Common myeloid progenitor, CD34-positive (primary cell): ENCODE data around the gene ZNF620.
"Not testable (repeated sequence)": the region's sequence is repeated elsewhere in the genome, so short reads cannot be mapped to it uniquely, and the experiment has no call there.

ENCODE experiments used
- CTCF ChIA-PET: fragments of 350-600 bp; sonication (Branson Sonifier 250); formaldehyde crosslinking; loops from one replicate; lab custom pipeline; 2021; ENCODE audit warnings: antibody characterized with exemption; lab: Charles Lee
- POLR2A ChIA-PET: fragments of 350-600 bp; sonication (Branson Sonifier 250); formaldehyde crosslinking; loops from one replicate; lab custom pipeline; 2021; ENCODE audit warnings: antibody characterized with exemption; lab: Charles Lee
- DNase-seq, 3 donors: peaks; one replicate each; pipeline versions ENCODE4 v3.0.0 to v3.0.0-alpha.2; 2013
- H3K27ac ChIP-seq, 2 experiments: 1 replicate in 1 of 2; 2 replicates in 1 of 2; pipeline ENCODE4 v1.7.0; 2013; ENCODE audit warnings: inconsistent platforms in 2 of 2, low read length in 2 of 2, mild to moderate bottlenecking in 2 of 2, low read depth in 1 of 2, moderate library complexity in 1 of 2; ENCODE audit not compliant: severe bottlenecking in 2 of 2, insufficient read depth in 1 of 2, poor library complexity in 1 of 2
- H3K27me3 ChIP-seq, 5 experiments: replicated peaks in 2 of 5; 1 replicate in 3 of 5; 2 replicates in 2 of 5; pipeline versions ENCODE4 v1.6.1 to v1.7.0; 2013; ENCODE audit warnings: low read length in 4 of 5, mild to moderate bottlenecking in 2 of 5, moderate library complexity in 2 of 5, inconsistent platforms in 1 of 5; ENCODE audit not compliant: insufficient read depth in 5 of 5, control insufficient read depth in 4 of 5
- H3K36me3 ChIP-seq, 4 experiments: 1 replicate in 2 of 4; 2 replicates in 2 of 4; pipeline versions ENCODE4 v1.6.1 to v1.7.0; 2013; ENCODE audit warnings: low read length in 3 of 4, control low read depth in 1 of 4, mild to moderate bottlenecking in 1 of 4; ENCODE audit not compliant: control insufficient read depth in 4 of 4, insufficient read depth in 4 of 4
- H3K4me1 ChIP-seq, 4 experiments: 1 replicate in 3 of 4; 2 replicates in 1 of 4; pipeline versions ENCODE4 v1.6.1 to v1.7.1; 2013; ENCODE audit warnings: low read length in 3 of 4, mild to moderate bottlenecking in 3 of 4, control low read depth in 1 of 4, inconsistent platforms in 1 of 4, moderate library complexity in 1 of 4; ENCODE audit not compliant: control insufficient read depth in 4 of 4, insufficient read depth in 4 of 4; ENCODE audit errors: control extremely low read depth in 1 of 4
- H3K4me3 ChIP-seq, 7 experiments: 1 replicate in 4 of 7; 2 replicates in 3 of 7; pipeline versions ENCODE4 v1.5.1 to v1.7.0; 2013; ENCODE audit warnings: mild to moderate bottlenecking in 7 of 7, low read length in 6 of 7, moderate library complexity in 6 of 7, inconsistent platforms in 2 of 7, low read depth in 2 of 7, control low read depth in 1 of 7; ENCODE audit not compliant: insufficient read depth in 4 of 7, control insufficient read depth in 1 of 7; ENCODE audit errors: extremely low read depth in 1 of 7
- H3K9me3 ChIP-seq, 5 experiments: 1 replicate in 4 of 5; 2 replicates in 1 of 5; pipeline versions ENCODE4 v1.6.1 to v1.7.1; 2013; ENCODE audit warnings: low read length in 4 of 5, mild to moderate bottlenecking in 2 of 5, inconsistent platforms in 1 of 5, low read depth in 1 of 5, moderate library complexity in 1 of 5; ENCODE audit not compliant: control insufficient read depth in 4 of 5, insufficient read depth in 2 of 5; ENCODE audit errors: control extremely low read depth in 1 of 5
- WGBS: methylation state at CpG from one replicate; pipeline ENCODE4 v1.1.5; 2013; ENCODE audit not compliant: insufficient coverage; 5-methylcytosine and 5-hydroxymethylcytosine counted together

The ZNF620 gene

DNA sequence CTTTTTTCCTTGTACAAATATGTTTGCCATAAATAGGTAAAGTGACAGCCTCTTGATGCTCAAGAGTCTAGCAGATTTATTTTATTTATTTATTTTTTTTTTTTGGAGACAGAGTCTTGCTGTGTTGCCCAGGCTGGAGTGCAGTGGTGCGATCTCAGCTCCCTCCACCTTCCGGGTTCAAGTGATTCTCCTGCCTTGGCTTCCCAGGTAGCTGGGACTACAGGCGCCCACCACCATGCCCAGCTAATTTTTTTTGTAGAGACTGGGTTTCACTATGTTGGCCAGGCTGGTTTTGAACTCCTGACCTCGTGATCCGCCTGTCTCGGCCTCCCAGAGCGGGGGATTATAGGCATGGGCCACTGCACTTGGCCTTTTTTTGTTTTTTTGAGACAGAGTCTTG is 43.0 kb upstream of the ZNF620 start:
- Histone ChIP-seq H3K36me3 (peaks cover 20 to 81% (median 49%) of the 10 kb centered on the region in 4 experiments), H3K4me1 (peaks cover 6 to 15% (median 12%) of the 10 kb centered on the region in 4 experiments)
- WGBS: 98% methylated on average over 6 of the region's 7 CpGs
- H3K27me3 ChIP-seq, H3K9me3 ChIP-seq, POLR2A ChIA-PET, DNase-seq, H3K27ac ChIP-seq, H3K4me3 ChIP-seq: not testable (repeated sequence)
- CTCF ChIA-PET: interaction anchor here (1.1 to 1.3 kb wide), 3 partner anchors 9 to 42 kb away, joined by 3 read pairs; no protein-coding TSS in a partner anchor

DNA sequence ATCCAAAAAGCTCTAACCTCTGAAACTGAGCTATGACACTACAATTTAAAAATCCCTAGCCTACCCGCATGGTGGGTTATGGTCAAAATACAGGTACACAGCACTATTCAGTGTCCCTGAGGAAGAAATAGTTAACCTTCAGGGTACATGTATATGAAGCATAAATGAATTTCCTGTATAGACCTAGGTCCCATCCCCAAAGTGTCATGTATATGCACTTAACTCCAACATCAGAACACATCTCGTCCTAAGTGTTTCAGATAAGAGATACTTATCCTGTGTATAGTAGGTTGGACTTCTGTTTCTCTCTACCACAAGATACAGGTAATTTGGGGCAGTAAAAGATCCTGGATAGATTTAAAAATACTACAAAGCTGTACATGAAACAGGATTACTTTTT is 42.3 kb upstream of the ZNF620 start:
- CTCF ChIA-PET: interaction anchor here (1.1 to 1.3 kb wide), 3 partner anchors 9 to 41 kb away, joined by 3 read pairs; no protein-coding TSS in a partner anchor

DNA sequence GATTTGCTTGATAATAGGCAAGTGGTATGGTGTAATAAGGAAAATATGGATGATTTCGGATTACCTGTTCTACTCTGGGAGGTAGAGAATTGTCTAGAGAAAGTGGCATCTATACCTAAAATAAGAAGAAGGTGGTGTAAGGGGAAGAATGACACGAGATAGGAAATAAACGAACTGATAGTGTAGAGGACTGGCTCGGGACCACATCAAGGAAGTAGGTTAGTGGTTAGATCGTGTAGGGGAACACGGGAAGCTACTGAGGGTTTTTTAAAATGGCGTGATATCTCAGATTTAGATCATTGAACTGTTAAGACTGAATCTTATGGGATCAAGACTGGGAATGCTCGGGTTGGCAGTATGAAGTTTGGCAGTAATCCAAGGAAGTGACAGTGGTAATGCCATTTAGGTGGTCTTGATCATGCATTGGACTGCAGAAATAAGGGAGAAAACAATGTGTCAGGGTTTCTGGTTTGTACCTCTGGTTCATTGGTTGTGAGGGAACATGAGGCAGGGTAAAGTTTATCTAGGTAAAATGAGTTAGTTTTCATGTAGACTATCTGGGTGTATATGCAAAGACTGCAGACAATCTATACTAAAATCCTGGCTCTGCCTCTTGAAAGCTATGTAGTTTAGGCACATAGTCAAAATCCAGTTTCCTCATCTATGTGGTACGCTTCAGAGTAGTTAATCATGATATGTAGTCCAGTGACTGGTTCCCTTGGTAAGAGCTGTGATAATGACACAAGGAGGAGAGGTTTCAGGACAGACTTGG is 41.3 kb upstream of the ZNF620 start:
- Histone ChIP-seq H3K4me1 (no peaks in the 10 kb centered on the region), H3K9me3 (no peaks in the 10 kb centered on the region), H3K27me3 (no peaks in the 10 kb centered on the region), H3K4me3 (no peak overlapping the region), H3K27ac (peak overlapping the region in 1 of 2 experiments; percentile 35), H3K36me3 (peaks cover 20 to 65% (median 44%) of the 10 kb centered on the region in 4 experiments)
- ChIA-PET CTCF (interaction anchor here (0.5 to 1.3 kb wide), 2 partner anchors 40 to 45 kb away, joined by 3 read pairs; no protein-coding TSS in a partner anchor), POLR2A (interaction anchor here (0.6 to 2.9 kb wide), 2 partner anchors 13 to 1489 kb away, joined by 3 to 8 read pairs; partner anchors contain the start of gene ZNF619)
- peak in 1 of 3 donors; percentile 39 for DNase-seq
- WGBS: 48% methylated on average over 8 of the region's 9 CpGs

More for the DNA sequence above, 42.3 kb upstream of the ZNF620 start:
- Histone ChIP-seq H3K4me1 (peaks cover 0 to 8% (median 5%) of the 10 kb centered on the region in 4 experiments), H3K27ac (no peak overlapping the region), H3K36me3 (peaks cover 20 to 74% (median 48%) of the 10 kb centered on the region in 4 experiments), H3K9me3 (no peaks in the 10 kb centered on the region), H3K4me3 (no peak overlapping the region), H3K27me3 (no peaks in the 10 kb centered on the region)
- POLR2A ChIA-PET: interaction anchor here (2.9 kb wide), 1 partner anchor 14 kb away, joined by 8 read pairs; the partner anchor contains the start of gene ZNF619
- WGBS: no CpG with 5 or more reads among the region's 2 CpGs
- no peak for DNase-seq

DNA sequence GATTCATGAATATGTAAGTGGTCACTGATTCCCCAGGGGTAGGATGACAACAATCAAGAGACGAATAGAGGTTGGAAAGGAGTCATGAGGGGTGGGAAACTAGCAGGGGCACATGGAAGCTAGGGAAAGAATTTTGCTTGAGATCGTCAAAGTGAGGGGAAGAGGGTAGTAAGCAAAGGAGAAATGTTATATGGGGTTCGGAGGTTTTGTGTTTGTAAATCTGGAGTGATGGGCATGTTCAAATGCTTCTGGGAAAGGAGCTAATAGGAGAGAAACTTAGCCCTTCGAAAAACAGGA is 40.8 kb upstream of the ZNF620 start:
- POLR2A ChIA-PET: interaction anchor here (0.6 to 2.9 kb wide), 2 partner anchors 12 to 1488 kb away, joined by 3 to 8 read pairs; partner anchors contain the start of gene ZNF619
- H3K4me1 ChIP-seq: no peaks in the 10 kb centered on the region
- no peaks in the 10 kb centered on the region for H3K9me3 ChIP-seq
- no peaks in the 10 kb centered on the region for H3K27me3 ChIP-seq
- peaks cover 17 to 61% (median 40%) of the 10 kb centered on the region in 4 experiments for H3K36me3 ChIP-seq
- no peak overlapping the region for H3K4me3 ChIP-seq
- no peak overlapping the region for H3K27ac ChIP-seq
- DNase-seq: no peak
- 97% methylated on average over 4 of the region's 4 CpGs for WGBS
- CTCF ChIA-PET: no interaction called here

DNA sequence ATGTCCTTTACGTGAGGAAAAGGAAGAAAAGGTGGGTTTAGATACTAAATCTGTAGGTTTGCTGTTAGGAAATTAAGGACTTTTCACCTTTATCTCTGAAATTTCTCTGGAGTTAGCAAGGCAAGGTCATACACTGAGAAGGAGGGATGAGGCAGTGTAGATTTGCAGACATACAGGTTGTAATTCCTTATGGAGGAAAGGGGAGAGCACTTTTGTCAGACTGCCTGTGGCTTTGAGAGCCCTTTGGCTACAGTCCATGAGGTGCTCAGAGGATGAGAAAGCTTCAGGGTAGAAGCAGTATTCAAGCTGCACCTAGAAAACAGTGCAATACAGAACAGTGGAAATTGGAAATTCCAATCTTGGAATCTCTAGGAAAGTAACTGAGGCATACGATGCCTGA is 40.4 kb upstream of the ZNF620 start:
- WGBS: 100% methylated on average over 1 of the region's 2 CpGs
- H3K4me3 ChIP-seq: no peak overlapping the region
- ChIA-PET CTCF (no interaction called here), POLR2A (interaction anchor here (0.6 to 2.9 kb wide), 2 partner anchors 12 to 1488 kb away, joined by 3 to 8 read pairs; partner anchors contain the start of gene ZNF619)
- no peaks in the 10 kb centered on the region for H3K4me1 ChIP-seq
- no peak for DNase-seq
- no peaks in the 10 kb centered on the region for H3K27me3 ChIP-seq
- H3K27ac ChIP-seq: no peak overlapping the region
- H3K36me3 ChIP-seq: peaks cover 15 to 57% (median 37%) of the 10 kb centered on the region in 4 experiments
- no peaks in the 10 kb centered on the region for H3K9me3 ChIP-seq

DNA sequence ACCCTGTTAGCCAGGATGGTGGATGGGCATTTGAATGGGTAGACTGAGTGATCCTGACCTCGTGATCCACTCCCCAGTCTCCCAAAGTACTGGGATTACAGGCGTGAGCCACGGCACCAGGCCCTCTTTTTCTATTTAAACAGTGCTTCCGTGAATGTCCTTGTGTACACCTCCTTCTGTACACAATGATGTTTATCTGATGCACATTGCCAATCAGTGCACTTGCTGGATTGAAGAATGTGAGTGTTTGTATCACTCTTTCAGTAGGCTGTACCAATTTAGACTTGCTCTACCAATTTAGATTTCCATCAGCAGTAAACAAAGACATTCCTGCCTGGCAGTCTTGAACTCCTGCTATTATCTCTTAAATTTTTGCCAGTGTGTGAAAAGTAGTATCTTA is 37.8 kb upstream of the ZNF620 start:
- Histone ChIP-seq H3K4me1 (no peaks in the 10 kb centered on the region), H3K4me3 (no peak overlapping the region), H3K27ac (no peak overlapping the region), H3K27me3 (no peaks in the 10 kb centered on the region), H3K36me3 (peaks cover 11 to 37% (median 23%) of the 10 kb centered on the region in 4 experiments), H3K9me3 (no peaks in the 10 kb centered on the region)
- WGBS: 93% methylated on average over 3 of the region's 4 CpGs
- CTCF ChIA-PET: interaction anchor here (1.6 kb wide), 1 partner anchor 38 kb away, joined by 3 read pairs; the partner anchor contains the start of gene ZNF620
- no peak for DNase-seq
- POLR2A ChIA-PET: no interaction called here

DNA sequence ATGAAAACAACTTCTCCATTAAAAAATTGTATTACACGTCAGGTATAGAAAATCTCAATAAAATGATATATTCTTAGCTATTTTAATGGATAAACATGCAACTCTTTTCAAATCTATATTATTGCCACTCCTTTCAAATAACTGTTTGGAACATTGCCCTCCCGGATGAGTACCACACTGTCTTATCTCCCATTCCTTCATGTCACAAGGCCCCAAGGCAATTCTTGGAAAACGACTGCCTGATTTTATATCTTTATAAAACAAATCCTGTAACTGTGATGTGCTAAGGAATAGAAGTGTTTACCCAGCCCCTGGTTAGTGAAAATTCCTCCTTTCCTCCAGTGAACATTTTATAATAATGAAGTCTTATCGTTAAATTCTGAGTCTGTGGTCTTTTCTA is 35.1 kb upstream of the ZNF620 start:
- Histone ChIP-seq H3K27ac (no peak overlapping the region), H3K4me1 (no peaks in the 10 kb centered on the region), H3K9me3 (no peaks in the 10 kb centered on the region), H3K4me3 (no peak overlapping the region), H3K36me3 (peaks cover 2 to 10% (median 5%) of the 10 kb centered on the region in 4 experiments), H3K27me3 (no peaks in the 10 kb centered on the region)
- WGBS: no CpG with 5 or more reads among the region's 4 CpGs
- ChIA-PET CTCF (interaction anchor here (0.6 kb wide), 1 partner anchor 43 kb away, joined by 3 read pairs; no protein-coding TSS in a partner anchor), POLR2A (no interaction called here)
- no peak for DNase-seq
